SK-N-MC (cell line): Measurements from ENCODE around the gene LDLRAD3.

ENCODE experiments used
- DNase-seq: peaks from one replicate; pipeline ENCODE4 v3.0.0-alpha.2; 2011; ENCODE audit warnings: low read depth, low spot score
- H3K27ac ChIP-seq: fragments of 200-600 bp; sonication (generic); 2 replicates; pipeline ENCODE4 v1.5.1; 2016; ENCODE audit warnings: mixed run types
- H3K36me3 ChIP-seq: fragments of 200-600 bp; sonication (generic); 2 replicates; pipeline ENCODE4 v1.6.1; 2017; ENCODE audit warnings: antibody characterized with exemption, low read length, mixed read lengths; ENCODE audit not compliant: insufficient read depth
- H3K4me3 ChIP-seq: fragments of 200-600 bp; sonication (generic); 2 replicates; pipeline ENCODE4 v1.5.1; 2016
- H3K9ac ChIP-seq: fragments of 200-600 bp; sonication (generic); 2 replicates; pipeline ENCODE4 v1.8.0; 2017; ENCODE audit warnings: mixed run types, mixed read lengths; ENCODE audit not compliant: insufficient read length
- H3K9me3 ChIP-seq: fragments of 200-600 bp; sonication (generic); 2 replicates; pipeline ENCODE4 v1.6.1; 2017; ENCODE audit warnings: low read depth, mild to moderate bottlenecking, antibody characterized with exemption, low read length, moderate library complexity, mixed read lengths
- EZH2 ChIP-seq: fragments of 200-600 bp; sonication (generic); IDR thresholded peaks from one replicate; pipeline ENCODE4 v1.6.1; 2017; ENCODE audit warnings: antibody characterized with exemption
- FOXP2 ChIP-seq: optimal IDR thresholded peaks from 2 replicates; pipeline ENCODE3; 2011; ENCODE audit warnings: mild to moderate bottlenecking, moderate library complexity; ENCODE audit not compliant: insufficient read depth; ENCODE audit errors: extremely low read length, control extremely low read depth
- POLR2AphosphoS5 ChIP-seq: IDR thresholded peaks from 2 replicates; pipeline ENCODE4 v1.6.1; 2012; ENCODE audit warnings: mild to moderate bottlenecking, low read depth, low read length, borderline replicate concordance

LDLRAD3 gene

DNA sequence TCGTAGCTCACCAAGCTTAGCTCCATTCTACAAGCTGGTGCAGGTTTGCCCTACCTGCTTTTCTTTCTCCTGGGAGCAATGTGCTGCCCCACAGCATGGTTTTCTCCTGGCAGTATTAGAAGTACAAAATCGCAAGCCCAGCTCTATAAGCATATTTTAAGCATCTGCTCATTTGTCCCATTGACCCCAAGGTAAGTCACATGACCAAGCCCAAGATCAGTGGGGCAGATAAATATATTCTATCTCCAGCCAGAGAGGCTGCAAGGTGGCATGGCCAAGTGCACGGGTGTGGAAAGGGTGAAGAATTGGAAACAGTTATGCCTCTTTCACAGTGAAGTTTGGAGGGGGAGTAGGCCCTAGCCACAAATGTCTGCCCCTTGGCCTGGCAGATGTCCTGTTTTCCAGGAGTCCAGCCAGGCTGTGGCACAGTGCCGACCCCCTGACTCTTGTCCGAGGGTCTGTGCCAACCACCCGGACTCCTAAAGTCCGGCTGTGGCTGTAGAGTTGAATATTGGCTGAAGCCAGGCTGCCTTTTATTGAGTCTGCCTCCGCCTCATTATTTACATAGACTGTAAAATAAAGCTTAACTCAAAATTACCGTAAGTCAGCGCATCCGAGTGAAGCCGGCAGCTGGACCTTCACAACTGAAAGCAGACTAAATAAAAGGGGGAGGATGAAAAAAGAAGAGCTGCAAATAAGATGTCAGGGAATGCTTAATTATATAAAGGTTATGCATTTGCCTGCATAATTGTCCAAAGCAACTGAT, 179.7 kb downstream of the LDLRAD3 start:
- no peak overlapping the region for H3K27ac ChIP-seq
- DNase-seq, result no peak
- no peak overlapping the region for H3K4me3 ChIP-seq
- TF ChIP-seq FOXP2, result no peak
- no peak for TF ChIP-seq EZH2
- TF ChIP-seq POLR2AphosphoS5, result no peak
- no peak overlapping the region for H3K9ac ChIP-seq
- H3K9me3 ChIP-seq, result no peaks in the 10 kb centered on the region
- no peaks in the 10 kb centered on the region for H3K36me3 ChIP-seq

DNA sequence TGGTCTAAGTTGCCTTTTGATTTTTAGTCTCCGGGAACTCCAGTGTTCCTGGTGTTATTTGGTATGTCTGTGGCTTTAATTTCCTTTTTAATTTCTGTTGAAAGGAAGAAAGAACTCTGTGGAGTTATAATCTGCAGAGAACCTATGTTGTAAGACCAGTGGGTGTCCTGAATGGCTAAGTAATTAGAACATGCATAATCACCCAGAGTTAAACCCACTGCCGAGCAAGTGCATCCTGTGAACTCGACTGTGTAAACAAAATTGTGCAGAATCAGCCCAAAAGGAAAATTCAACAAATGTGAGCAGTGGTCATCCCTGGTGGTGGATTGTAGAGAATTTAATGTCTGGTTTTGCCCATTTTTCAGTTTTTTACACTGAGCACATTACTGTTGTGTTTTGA, 182.8 kb downstream of the LDLRAD3 start:
- Histone ChIP-seq H3K4me3 (no peak overlapping the region), H3K9me3 (no peaks in the 10 kb centered on the region), H3K27ac (no peak overlapping the region), H3K36me3 (no peaks in the 10 kb centered on the region), H3K9ac (no peak overlapping the region)
- TF ChIP-seq EZH2, result no peak
- no peak for TF ChIP-seq POLR2AphosphoS5
- TF ChIP-seq FOXP2, result no peak
- DNase-seq, result no peak

DNA sequence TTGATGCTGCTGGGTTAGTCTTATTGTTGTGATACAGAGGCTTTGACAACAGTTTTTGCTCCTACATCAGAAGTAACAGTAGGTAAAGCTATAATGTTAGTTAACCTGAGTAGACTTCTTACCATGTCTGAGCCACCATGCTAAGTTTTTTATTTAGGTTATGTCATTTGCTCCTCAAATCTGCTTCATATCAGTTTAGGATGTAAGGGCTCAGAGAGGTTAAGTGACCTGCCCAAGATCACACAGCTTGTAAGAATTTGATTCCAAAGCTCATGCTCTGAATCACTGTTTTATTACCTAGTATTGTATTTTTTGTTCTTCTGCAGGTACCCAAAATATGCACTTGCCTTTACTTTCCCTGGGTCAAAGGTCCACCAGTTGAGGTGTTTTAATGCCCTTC, 183.7 kb downstream of the LDLRAD3 start:
- Histone ChIP-seq H3K36me3 (no peaks in the 10 kb centered on the region), H3K9me3 (no peaks in the 10 kb centered on the region), H3K9ac (no peak overlapping the region), H3K4me3 (no peak overlapping the region), H3K27ac (no peak overlapping the region)
- TF ChIP-seq EZH2 (no peak), POLR2AphosphoS5 (no peak)
- DNase-seq, result no peak

DNA sequence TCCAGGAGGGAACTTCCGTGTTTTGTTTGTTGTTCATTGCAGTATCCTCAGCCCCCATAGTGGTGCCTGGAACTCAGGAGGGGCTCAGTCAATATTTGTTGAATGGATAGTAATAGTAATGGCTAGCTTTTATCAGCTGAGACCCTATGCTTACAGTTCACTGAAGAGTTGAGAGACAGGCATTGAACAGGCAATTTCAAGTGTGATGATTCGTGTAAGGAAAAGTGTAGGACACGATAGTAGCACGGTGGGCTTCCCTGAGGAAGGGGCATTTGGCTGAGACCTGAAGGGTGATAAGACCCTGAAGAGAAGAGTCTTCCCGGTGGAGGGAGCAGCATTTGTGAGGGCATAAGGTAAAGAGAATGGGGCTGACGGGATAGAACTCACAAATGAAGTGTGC, 186.1 kb downstream of the LDLRAD3 start:
- no peak for TF ChIP-seq POLR2AphosphoS5
- no peak for TF ChIP-seq EZH2
- no peak for TF ChIP-seq FOXP2
- DNase-seq, result no peak
- no peaks in the 10 kb centered on the region for H3K36me3 ChIP-seq
- H3K4me3 ChIP-seq, result no peak overlapping the region
- H3K9ac ChIP-seq, result no peak overlapping the region
- no peak overlapping the region for H3K27ac ChIP-seq
- H3K9me3 ChIP-seq, result no peaks in the 10 kb centered on the region

DNA sequence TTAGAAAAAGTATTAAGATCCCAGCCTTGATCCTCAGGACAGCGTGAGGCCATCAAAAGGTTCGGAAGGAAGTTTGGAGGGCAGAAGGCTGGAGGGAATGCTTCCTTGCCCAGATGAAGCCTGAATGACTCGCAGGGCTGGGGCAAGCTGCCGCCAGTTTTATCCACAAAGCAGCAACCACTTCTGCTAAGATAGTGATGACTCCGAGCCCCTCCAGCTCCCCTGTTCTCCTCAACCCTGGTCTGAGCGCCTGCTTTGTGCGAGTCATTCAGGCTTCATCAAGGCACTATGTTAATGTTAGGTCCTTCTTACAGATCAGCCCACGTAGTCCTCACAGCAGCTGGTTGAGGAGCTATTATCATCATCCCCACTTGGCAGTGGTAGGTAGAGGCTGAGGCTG, 186.5 kb downstream of the LDLRAD3 start:
- H3K9ac ChIP-seq, result no peak overlapping the region
- TF ChIP-seq EZH2 (no peak), FOXP2 (no peak), POLR2AphosphoS5 (no peak)

DNA sequence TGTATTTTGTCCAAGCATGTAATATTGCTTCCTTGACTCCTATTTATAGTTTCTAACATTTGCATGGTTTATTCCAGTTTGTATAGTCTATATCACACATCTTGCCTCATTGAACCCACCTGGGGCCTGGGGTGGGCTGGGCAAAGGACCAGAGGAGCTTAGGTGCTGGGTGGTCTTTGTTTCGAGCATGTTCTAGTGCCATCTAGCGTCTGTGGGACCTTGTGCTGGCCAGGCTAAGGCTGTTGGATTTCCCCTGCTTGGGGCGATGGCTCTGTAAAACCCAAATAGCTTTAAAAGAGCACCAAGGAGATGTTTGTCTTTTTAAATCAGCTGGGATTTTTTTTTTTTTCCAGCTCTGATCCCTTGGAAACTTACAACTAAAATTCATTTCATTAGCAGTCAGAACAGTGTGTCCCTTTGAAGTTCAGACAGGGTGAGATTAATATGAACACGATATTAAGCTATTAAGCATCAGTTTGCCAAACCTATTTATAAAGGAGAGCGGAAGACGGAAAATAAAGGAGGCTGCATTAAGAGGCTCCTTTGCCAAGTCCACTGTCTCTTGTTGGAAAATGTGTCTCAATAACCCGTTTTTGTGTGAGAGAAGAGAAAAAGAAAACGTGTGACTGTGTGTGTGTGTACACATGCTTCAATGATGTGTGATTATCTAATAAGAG, 188.0 kb downstream of the LDLRAD3 start:
- peak; percentile 3 for DNase-seq
- Histone ChIP-seq H3K9ac (no peak overlapping the region), H3K36me3 (no peaks in the 10 kb centered on the region), H3K27ac (no peak overlapping the region), H3K4me3 (no peak overlapping the region), H3K9me3 (no peaks in the 10 kb centered on the region)
- no peak for TF ChIP-seq POLR2AphosphoS5
- no peak for TF ChIP-seq EZH2
- TF ChIP-seq FOXP2, result no peak

More for the DNA sequence above, 186.5 kb downstream of the LDLRAD3 start:
- Histone ChIP-seq H3K4me3 (no peak overlapping the region), H3K9me3 (no peaks in the 10 kb centered on the region), H3K36me3 (no peaks in the 10 kb centered on the region), H3K27ac (no peak overlapping the region)
- DNase-seq, result no peak

DNA sequence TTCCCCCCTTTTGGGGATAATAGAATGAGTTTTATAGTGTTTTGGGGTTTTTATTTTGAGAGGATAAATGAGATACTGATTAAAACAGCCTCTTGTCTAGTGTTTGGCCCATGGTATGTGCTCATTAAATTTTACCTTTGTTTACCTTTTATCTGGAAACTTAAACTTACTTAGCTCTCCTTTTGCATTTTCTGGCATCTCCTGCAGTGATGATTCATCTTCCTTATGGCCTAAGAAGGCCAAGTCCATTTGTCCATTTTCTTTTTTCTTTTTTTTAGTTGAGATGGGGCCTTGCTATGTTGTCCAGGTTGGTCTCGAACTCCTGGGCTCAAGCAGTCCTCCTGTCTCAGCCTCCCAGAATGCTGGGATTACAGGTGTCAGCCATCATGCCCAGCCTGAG, 189.1 kb downstream of the LDLRAD3 start:
- Histone ChIP-seq H3K4me3 (no peak overlapping the region), H3K9ac (no peak overlapping the region), H3K27ac (no peak overlapping the region), H3K9me3 (no peaks in the 10 kb centered on the region), H3K36me3 (no peaks in the 10 kb centered on the region)
- no peak for DNase-seq
- TF ChIP-seq FOXP2, result no peak
- no peak for TF ChIP-seq EZH2
- no peak for TF ChIP-seq POLR2AphosphoS5

DNA sequence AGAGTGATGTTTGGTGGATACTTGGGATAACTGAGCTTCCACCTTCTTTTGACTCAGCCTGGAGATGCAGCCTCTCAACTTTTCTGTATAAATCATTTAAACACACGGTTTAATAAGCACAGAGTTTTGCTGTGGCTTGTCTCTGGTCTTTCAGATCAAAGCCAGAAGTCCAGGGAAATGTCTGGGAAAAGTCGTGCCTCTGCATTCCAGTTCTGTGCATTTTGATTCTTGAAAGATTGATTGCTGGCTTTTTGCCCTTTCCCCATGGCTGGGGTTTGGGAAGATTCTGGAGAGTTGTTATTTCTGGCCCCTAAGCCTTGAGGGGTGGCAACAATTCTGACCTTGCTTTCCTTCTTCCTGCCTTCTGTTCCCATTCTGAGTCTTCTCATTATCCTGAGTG, 191.2 kb downstream of the LDLRAD3 start:
- H3K27ac ChIP-seq, result no peak overlapping the region
- no peak for DNase-seq
- no peak overlapping the region for H3K4me3 ChIP-seq
- H3K9ac ChIP-seq, result no peak overlapping the region
- H3K36me3 ChIP-seq, result no peaks in the 10 kb centered on the region
- H3K9me3 ChIP-seq, result no peaks in the 10 kb centered on the region
- TF ChIP-seq POLR2AphosphoS5 (no peak), EZH2 (no peak), FOXP2 (no peak)
